Measurements from ENCODE around the gene GRK6.

The GRK6 gene

DNA sequence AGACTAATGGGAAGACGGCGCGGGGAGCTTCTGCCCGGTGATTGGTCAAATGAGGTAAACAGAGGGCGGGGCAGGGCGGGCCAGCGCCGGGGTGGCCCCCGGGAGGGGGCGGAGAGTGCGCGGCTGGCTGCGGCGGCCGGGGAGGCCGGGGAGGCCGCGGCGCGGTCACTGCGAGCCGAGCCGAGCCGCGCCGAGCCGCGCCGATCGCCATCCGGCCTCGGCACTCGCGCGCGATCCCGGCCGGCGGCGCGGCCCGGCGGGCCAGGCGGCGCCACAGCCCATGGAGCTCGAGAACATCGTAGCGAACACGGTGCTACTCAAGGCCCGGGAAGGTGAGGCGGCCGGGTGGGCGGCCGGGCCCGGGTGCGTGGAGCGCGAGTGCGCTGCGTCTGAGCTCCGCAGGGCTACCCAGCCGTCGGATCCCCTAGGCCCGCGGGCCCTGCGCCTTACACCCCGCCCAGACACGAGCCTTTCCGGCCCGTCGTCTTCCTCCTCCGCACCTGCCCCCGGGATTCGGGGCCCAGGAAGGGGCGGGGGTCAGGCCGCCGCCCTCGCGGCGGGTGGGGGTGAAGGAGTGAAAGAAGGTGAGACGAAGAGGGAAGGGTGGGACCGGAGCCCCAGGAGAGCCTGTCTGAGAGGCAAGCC, at the start of gene GRK6:
Gene GRK6, plus strand, starts transcription at position 111 of the 645 bp plus-strand sequence. Its CDS starts 170 bp downstream, at position 281.
- no peak for TF ChIP-seq CTCF (IDR thresholded peaks at IDR 0.05; ENCODE audit: low read depth, low read length, missing control alignments)
- Histone ChIP-seq H3K36me3 (replicated peaks) (peaks cover 2% of the 10 kb centered on the region), H3K4me3 (ENCODE audit: low read depth, low read length) (peak within 1 kb of the TSS; percentile 69), H3K27ac (peak within 1 kb of the TSS; percentile 89), H3K27me3 (replicated peaks) (no peaks in the 10 kb centered on the region)
- in situ Hi-C loops (cut with HindIII; ENCODE audit: low pct_ligation_motif_present, low sequenced_read_pairs) = loop anchor here (25.0 kb wide), 1 partner anchor 114 kb away; the partner anchor contains the start of genes MXD3, PRELID1 and RAB24
- peak; percentile 10 for DNase-seq

DNA sequence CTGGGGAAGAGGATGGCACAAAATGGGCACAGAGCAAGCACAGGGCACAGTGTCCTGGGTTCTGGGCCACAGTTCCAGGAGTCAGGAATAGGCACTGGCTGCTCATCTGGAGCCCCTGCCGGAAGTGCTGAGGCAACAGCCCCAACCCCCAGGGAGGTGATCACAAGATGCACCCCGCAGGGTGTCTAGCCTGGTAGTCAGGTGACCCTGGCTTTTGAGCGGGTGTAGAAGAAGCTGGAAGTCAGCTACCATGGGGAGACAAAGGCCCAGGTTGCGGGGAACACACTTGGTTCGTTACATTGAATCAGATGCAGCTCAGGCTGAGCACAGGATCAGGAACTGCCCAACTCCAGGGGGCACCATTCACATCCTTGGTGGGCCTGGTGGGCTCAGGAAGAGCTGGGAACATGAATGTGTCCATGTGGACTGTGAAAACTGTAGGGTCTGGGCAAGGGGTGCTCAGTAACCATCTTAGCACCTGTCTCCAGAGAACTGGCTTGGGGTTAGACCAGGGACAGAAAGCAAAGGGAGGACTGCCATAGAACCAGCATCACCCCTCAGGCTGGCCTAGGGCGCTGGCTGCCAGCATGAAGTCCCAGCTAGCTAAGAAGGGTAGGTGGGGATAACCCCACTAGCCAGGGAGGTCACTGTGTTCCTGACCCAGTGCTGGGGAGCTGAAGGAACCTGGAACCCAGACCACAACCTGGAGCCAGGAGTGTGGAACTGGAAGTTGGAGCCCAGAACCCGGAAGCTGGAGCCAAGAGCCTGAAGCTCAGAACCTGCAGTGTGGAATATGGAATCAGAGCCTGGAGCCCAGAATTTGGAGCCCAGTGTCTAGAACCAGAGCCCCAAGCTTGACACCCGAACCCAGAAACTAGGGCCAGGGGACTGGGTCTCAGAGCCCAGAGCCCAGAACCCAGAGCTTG, 48.4 kb upstream of the GRK6 start:
- no peak for TF ChIP-seq CTCF (IDR thresholded peaks at IDR 0.05; ENCODE audit: low read depth, low read length, missing control alignments)
- Histone ChIP-seq H3K27me3 (replicated peaks) (no peaks in the 10 kb centered on the region), H3K36me3 (replicated peaks) (no peaks in the 10 kb centered on the region), H3K27ac (no peak overlapping the region), H3K4me3 (ENCODE audit: low read depth, low read length) (no peak overlapping the region)
- in situ Hi-C loops (cut with HindIII; ENCODE audit: low pct_ligation_motif_present, low sequenced_read_pairs) = no loop called here
- no peak for DNase-seq

DNA sequence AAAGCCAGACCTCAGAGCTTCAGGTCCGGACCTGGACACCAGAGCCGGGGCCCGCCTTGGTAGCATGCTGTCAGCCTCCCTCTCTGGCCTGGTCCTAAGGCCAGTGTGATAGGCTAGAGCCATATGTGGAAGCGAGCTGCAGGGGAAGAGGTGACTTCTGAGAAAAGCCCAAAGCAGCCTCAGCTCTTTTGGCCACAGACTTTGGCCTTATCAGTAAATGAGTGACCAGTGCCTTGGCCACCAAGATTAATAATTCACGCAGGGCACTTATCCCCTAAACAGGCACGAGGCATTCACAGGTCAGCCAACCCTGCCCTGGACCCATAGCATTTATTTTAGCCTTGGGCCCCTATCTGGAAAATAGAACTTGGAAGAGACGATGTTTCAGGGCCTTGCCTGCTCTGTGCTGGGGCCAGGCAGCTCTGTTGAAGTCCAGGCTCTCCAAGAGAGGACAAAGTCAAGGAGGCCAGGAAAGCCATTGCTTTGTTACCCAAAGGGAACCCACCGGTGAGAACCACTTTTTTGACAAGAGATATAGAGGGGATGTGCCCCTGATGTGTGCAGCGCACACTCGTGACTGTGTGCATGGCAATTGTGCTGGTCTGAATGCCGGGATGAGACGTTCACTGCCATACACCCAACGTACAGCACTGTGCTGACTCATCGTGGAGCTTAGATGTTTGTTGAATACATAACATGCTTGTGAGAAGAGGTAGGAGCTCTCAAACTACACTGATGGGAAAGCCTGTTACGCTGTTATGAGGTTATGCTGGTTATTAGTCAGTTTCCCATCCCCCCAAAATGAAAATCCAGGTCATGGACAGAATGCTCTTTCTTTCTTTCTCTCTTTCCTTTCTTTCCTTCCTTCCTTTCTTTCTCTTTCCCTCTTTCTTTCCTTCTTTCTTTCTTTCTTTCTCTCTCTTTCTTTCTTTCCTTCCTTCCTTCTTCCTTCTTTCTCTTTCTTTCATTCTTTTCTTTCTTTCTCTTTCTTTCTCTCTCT, 47.3 kb upstream of the GRK6 start:
- DNase-seq = peak; percentile 95
- H3K27me3 ChIP-seq (replicated peaks) = no peaks in the 10 kb centered on the region
- peak overlapping the region; percentile 52 for H3K27ac ChIP-seq
- in situ Hi-C loops (cut with HindIII; ENCODE audit: low pct_ligation_motif_present, low sequenced_read_pairs) = no loop called here
- H3K4me3 ChIP-seq (ENCODE audit: low read depth, low read length) = no peak overlapping the region
- H3K36me3 ChIP-seq (replicated peaks) = no peaks in the 10 kb centered on the region
- no peak for TF ChIP-seq CTCF (IDR thresholded peaks at IDR 0.05; ENCODE audit: low read depth, low read length, missing control alignments)

- TF ChIP-seq CTCF (IDR thresholded peaks at IDR 0.05; ENCODE audit: low read depth, low read length, missing control alignments) = no peak
- Histone ChIP-seq H3K27ac (no peak overlapping the region), H3K27me3 (replicated peaks) (no peaks in the 10 kb centered on the region), H3K36me3 (replicated peaks) (no peaks in the 10 kb centered on the region), H3K4me3 (ENCODE audit: low read depth, low read length) (no peak overlapping the region)
- no peak for DNase-seq
- in situ Hi-C loops (cut with HindIII; ENCODE audit: low pct_ligation_motif_present, low sequenced_read_pairs) = no loop called here
Measured at GRCh38 chr5:177380805-177381126, 45.7 kb upstream of the GRK6 start.

- DNase-seq = no peak
- H3K4me3 ChIP-seq (ENCODE audit: low read depth, low read length) = no peak overlapping the region
- TF ChIP-seq CTCF (IDR thresholded peaks at IDR 0.05; ENCODE audit: low read depth, low read length, missing control alignments) = peak; percentile 48
Measured at GRCh38 chr5:177382423-177383029, 44.0 kb upstream of the GRK6 start.

More at GRCh38 chr5:177382423-177383029, 44.0 kb upstream of the GRK6 start:
- Histone ChIP-seq H3K27ac (no peak overlapping the region), H3K36me3 (replicated peaks) (no peaks in the 10 kb centered on the region), H3K27me3 (replicated peaks) (no peaks in the 10 kb centered on the region)
- in situ Hi-C loops (cut with HindIII; ENCODE audit: low pct_ligation_motif_present, low sequenced_read_pairs) = no loop called here

Measured in brain microvascular endothelial cell (primary cell).